ENCODE results near the gene NACA2. TPM values are rescaled to one million over a fixed set of nuclear protein-coding genes. Genes with fewer than 3 reads are reported as not detected.

The NACA2 gene
- total and polyA plus RNA-seq, 2 of the 8 experiments (the other 6 are each of a cell fraction or from before 2014, with no cell fraction given) = not detected

DNA sequence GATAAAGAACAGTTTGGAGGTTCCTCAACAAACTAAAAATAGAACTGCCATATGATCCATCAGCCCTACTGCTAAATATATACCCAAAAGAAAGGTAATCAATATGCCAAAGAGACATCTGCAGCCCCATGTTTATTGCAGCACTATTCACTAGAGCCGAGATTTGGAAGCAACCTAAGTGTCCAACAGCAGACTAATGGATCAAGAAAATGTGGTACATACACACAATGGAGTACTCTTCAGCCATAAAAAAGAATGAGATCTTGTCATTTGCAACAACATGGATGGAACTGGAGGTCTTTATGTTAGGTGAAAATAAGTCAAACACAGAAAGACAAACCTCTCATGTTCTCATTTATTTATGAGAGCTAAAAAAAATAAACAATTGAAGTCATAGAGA, 48.8 kb upstream of the NACA2 start:
- Histone ChIP-seq H2BK20ac (ENCODE audit: low read length) (no peak overlapping the region), H3K4ac (replicated peaks; ENCODE audit: insufficient read length, low read depth, low read length) (no peak overlapping the region), H4K20me1 (replicated peaks in 1 of 2; ENCODE audit: control insufficient read depth in 1 of 2, insufficient read depth in 2 of 2, low read length in 2 of 2) (no peaks in the 10 kb centered on the region), H2BK5ac (ENCODE audit: low read depth, low read length) (no peak overlapping the region), H3K4me3 (ENCODE audit: extremely low read depth in 1 of 4, insufficient read depth in 2 of 4, low read depth in 3 of 4, low read length in 4 of 4) (no peak overlapping the region), H3K9ac (replicated peaks in 1 of 4; ENCODE audit: extremely low read depth in 1 of 4, low read depth in 3 of 4, low read length in 3 of 4) (no peak overlapping the region), H4K5ac (ENCODE audit: insufficient read length, low read depth, low read length) (no peak overlapping the region), H3K14ac (ENCODE audit: insufficient read length) (no peak overlapping the region), H3K23ac (ENCODE audit: insufficient read length) (no peak overlapping the region), H2AFZ (ENCODE audit: low read length) (no peak overlapping the region), H3K4me2 (ENCODE audit: insufficient read depth in 1 of 2, low read depth in 2 of 2, low read length in 2 of 2) (no peak overlapping the region), H3K36me3 (ENCODE audit: control insufficient read depth in 2 of 4, insufficient read depth in 4 of 4, low read length in 3 of 4) (no peaks in the 10 kb centered on the region), H4K91ac (replicated peaks; ENCODE audit: insufficient read length, low read length) (no peak overlapping the region), H3K79me1 (ENCODE audit: low read depth, low read length) (no peaks in the 10 kb centered on the region), H3K27ac (ENCODE audit: low read depth, low read length) (no peak overlapping the region), H3K27me3 (replicated peaks in 1 of 4; ENCODE audit: control insufficient read depth in 3 of 4, extremely low read depth in 1 of 4, insufficient read depth in 3 of 4, low read length in 3 of 4) (no peaks in the 10 kb centered on the region), H3K56ac (replicated peaks; ENCODE audit: insufficient read length, low read depth, low read length) (no peak overlapping the region), H2AK5ac (ENCODE audit: low read depth, low read length) (no peak overlapping the region), H3K4me1 (replicated peaks in 1 of 4; ENCODE audit: control insufficient read depth in 3 of 4, insufficient read depth in 4 of 4, low read length in 3 of 4) (no peaks in the 10 kb centered on the region), H2BK12ac (ENCODE audit: low read depth, low read length) (no peak overlapping the region), H4K8ac (ENCODE audit: extremely low read depth, insufficient read depth, low read length) (no peak overlapping the region), H3K18ac (ENCODE audit: extremely low read depth, low read length) (no peak overlapping the region), H3K9me3 (ENCODE audit: insufficient read depth in 2 of 2, low read depth in 1 of 2, low read length in 1 of 2) (no peaks in the 10 kb centered on the region), H3K79me2 (ENCODE audit: control insufficient read depth in 1 of 2, insufficient read depth in 2 of 2, low read length in 2 of 2) (no peaks in the 10 kb centered on the region), H2BK120ac (replicated peaks; ENCODE audit: low read depth, low read length) (no peak overlapping the region), H3K23me2 (ENCODE audit: low read depth, low read length) (no peaks in the 10 kb centered on the region), H2BK15ac (ENCODE audit: low read length) (no peak overlapping the region)
- ChIA-PET CTCF (ENCODE audit: partially characterized antibody) (no interaction called here), POLR2A (ENCODE audit: partially characterized antibody) (no interaction called here)
- DNase-seq (ENCODE audit: low read depth in 1 of 2, low spot score in 2 of 2) (no peak), FAIRE-seq (no peak)
- WGBS, 2 experiments (ENCODE audit: extremely low coverage in 1 of 2, insufficient coverage in 1 of 2, insufficient read length in 1 of 2, insufficient replicate concordance in 2 of 2, low coverage in 1 of 2, low lambda C conversion rate in 2 of 2, missing lambda C conversion rate in 1 of 2) = 87% methylated on average over 1 of the region's 1 CpG; no CpG with 5 or more reads in 1 of the 2 experiments
- TF ChIP-seq BCL11A (IDR thresholded peaks at IDR 0.05; ENCODE audit: low read depth in 2 of 2, low read length in 2 of 2) (no peak), BRCA1 (IDR thresholded peaks at IDR 0.05; ENCODE audit: low read depth, low read length) (no peak)
